ENCODE measurements around the gene PPP1R3E. TPM values are rescaled to one million over a fixed set of nuclear protein-coding genes. Genes with fewer than 3 reads are reported as not detected.
A peak's percentile ranks its signal among the peaks of the same experiment; 100 is the strongest.

Gene PPP1R3E
- total and polyA plus RNA-seq, 2 of the 13 experiments (the other 11 are each of a cell fraction or from before 2014, with no cell fraction given) = 16.5 to 26.5 TPM

DNA sequence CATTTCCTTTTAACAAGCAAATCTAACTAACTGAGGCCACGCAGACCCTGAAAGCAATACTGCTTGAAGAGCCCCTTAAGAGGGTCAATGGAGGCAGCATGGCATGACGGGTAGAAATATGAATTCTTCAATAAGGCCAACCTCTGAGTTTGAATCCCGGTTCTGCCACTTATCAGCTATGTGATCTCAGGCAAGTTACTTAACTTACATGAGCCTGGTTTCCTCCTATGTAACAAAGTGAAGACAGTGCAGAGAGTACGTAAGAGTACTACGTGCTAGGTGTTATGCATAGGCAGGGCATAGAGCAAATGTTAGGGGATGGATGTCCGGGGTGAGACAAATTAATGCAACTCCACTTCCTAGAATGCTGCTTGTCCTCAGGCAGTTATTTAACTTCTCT, 21.4 kb downstream of the PPP1R3E start:
- ATAC-seq (no peak), DNase-seq (ENCODE audit: low spot score) (no peak), FAIRE-seq (no peak)
- Histone ChIP-seq H2AFZ (ENCODE audit: low read length) (no peak overlapping the region), H3K9me3 (ENCODE audit: low read length) (no peaks in the 10 kb centered on the region), H3K9ac (ENCODE audit: insufficient read depth, low read depth, low read length) (no peak overlapping the region), H3K27me3 (ENCODE audit: control insufficient read depth in 1 of 2, insufficient read depth in 2 of 2, low read length in 2 of 2) (no peaks in the 10 kb centered on the region; a peak in 1 of 5 replicates), H3K4me3 (replicated peaks in 1 of 3; ENCODE audit: insufficient read depth in 1 of 3, low read depth in 2 of 3, low read length in 3 of 3) (no peak overlapping the region), H3K36me3 (replicated peaks in 1 of 2; ENCODE audit: control insufficient read depth in 1 of 2, insufficient read depth in 2 of 2, low read length in 2 of 2) (peaks cover 2 to 5% of the 10 kb centered on the region in 2 experiments; a peak in 1 of 5 replicates), H3K4me1 (ENCODE audit: insufficient read depth, low read length) (peaks cover 25% of the 10 kb centered on the region), H3K79me2 (ENCODE audit: insufficient read depth, low read length) (peaks cover 19% of the 10 kb centered on the region), H4K20me1 (ENCODE audit: insufficient read depth, low read length) (no peaks in the 10 kb centered on the region), H3K27ac (ENCODE audit: extremely low read length, insufficient read depth, low read length) (no peak overlapping the region), H3K4me2 (ENCODE audit: low read depth, low read length) (no peak overlapping the region)
- peak; percentile 41; the same call in 1 of the 2 replicates for TF ChIP-seq ZNF30 (CRISPR knock-in tag; IDR thresholded peaks at IDR 0.05)
- peak; percentile 42 for TF ChIP-seq RBM22 (optimal IDR thresholded peaks at IDR 0.05; ENCODE audit: low read length)
- TF ChIP-seq IRF2 (CRISPR knock-in tag; IDR thresholded peaks at IDR 0.05) = no peak
- TF ChIP-seq SRF (IDR thresholded peaks at IDR 0.05; ENCODE audit: low read depth, low read length) = no peak
- TF ChIP-seq ARID2 (CRISPR knock-in tag; IDR thresholded peaks at IDR 0.05; ENCODE audit: borderline replicate concordance) = no peak
- 0 out of 2 replicates have a peak, but pooled peaks have one; percentile 24 for TF ChIP-seq LRRFIP1 (CRISPR knock-in tag; conservative IDR thresholded peaks at IDR 0.05)
- TF ChIP-seq NR2F1 (CRISPR knock-in tag; IDR thresholded peaks at IDR 0.05) = no peak
- TF ChIP-seq CBX5 (CRISPR knock-in tag; IDR thresholded peaks at IDR 0.05; ENCODE audit: borderline replicate concordance) = no peak
- intact Hi-C loops (cut with micrococcal nuclease; ENCODE audit: unreplicated experiment) (no loop called here), in situ Hi-C loops (cut with HindIII; ENCODE audit: extremely low pct_ligation_motif_present, low pct_unique_long_range_greater_than_20kb) (no loop called here)
- ChIA-PET CTCF (ENCODE audit: low intra/inter-chr PET ratio, low total read pairs) (no interaction called here), POLR2A (interaction anchor here (1.8 to 5.3 kb wide), 3 partner anchors 21 to 40 kb away, joined by 12 to 30 read pairs (median 16); partner anchors contain the start of genes PABPN1 and PPP1R3E)
- BruUV-seq (replicated peaks) = no TSS peak
- 96% methylated on average over 6 of the region's 6 CpGs for WGBS (ENCODE audit: low lambda C conversion rate)
